GM23248 (cell line): Measurements from ENCODE around the gene TMEM163.

Experiments
- EZH2 ChIP-seq: fragments of 200-600 bp; sonication (generic); IDR thresholded peaks from 2 replicates; pipeline ENCODE4 v1.6.1; 2018; ENCODE audit warnings: antibody characterized with exemption, mild to moderate bottlenecking; ENCODE audit not compliant: insufficient read depth, poor library complexity, severe bottlenecking
- EZH2phosphoT487 ChIP-seq: fragments of 200-600 bp; sonication (generic); IDR thresholded peaks from 2 replicates; pipeline ENCODE4 v1.6.1; 2018; ENCODE audit warnings: antibody characterized with exemption, moderate library complexity, mild to moderate bottlenecking, low read depth; ENCODE audit not compliant: insufficient read depth

- TF ChIP-seq EZH2phosphoT487 (no peak), EZH2 (no peak)
These were observed 169.7 kb downstream of the TMEM163 start for GRCh38 chr2:134549104-134549503.
